Keratinocyte (primary cell): ENCODE measurements around the gene TMEM131. TPM values are rescaled to one million over a fixed set of nuclear protein-coding genes. Genes with fewer than 3 reads are reported as not detected.
A peak's percentile ranks its signal among the peaks of the same experiment; 100 is the strongest.

Experiments used
- DNase-seq: peaks from one replicate; pipeline ENCODE4 v3.0.0-alpha.2; 2011; ENCODE audit warnings: low read depth, missing footprints, low spot score
- FAIRE-seq: peaks from 2 replicates; lab custom pipeline; 2011; peaks lifted over from hg19 to GRCh38; lab: Jason Lieb, UNC
- H2AFZ ChIP-seq: 2 replicates; pipeline ENCODE4 v1.6.0; 2012; ENCODE audit warnings: low read length, control low read depth, inconsistent platforms; ENCODE audit not compliant: control insufficient read depth
- H3K27ac ChIP-seq: 2 replicates; pipeline ENCODE4 v1.5.1; 2011; ENCODE audit warnings: low read length; ENCODE audit not compliant: control insufficient read depth, insufficient read depth
- H3K27me3 ChIP-seq: 3 replicates; pipeline ENCODE4 v1.6.0; 2011; ENCODE audit warnings: low read length; ENCODE audit not compliant: control insufficient read depth, insufficient read depth; ENCODE audit errors: extremely low read depth
- H3K36me3 ChIP-seq, 2 experiments: 2 replicates in 1 of 2; 3 replicates in 1 of 2; pipeline ENCODE4 v1.5.1; 2011; ENCODE audit warnings: low read length in 2 of 2, mild to moderate bottlenecking in 1 of 2; ENCODE audit not compliant: control insufficient read depth in 2 of 2, insufficient read depth in 2 of 2; ENCODE audit errors: extremely low read depth in 1 of 2
- H3K4me1 ChIP-seq: 3 replicates; pipeline ENCODE4 v1.5.1; 2011; ENCODE audit warnings: low read length; ENCODE audit not compliant: control insufficient read depth, insufficient read depth; ENCODE audit errors: extremely low read depth
- H3K4me2 ChIP-seq: 3 replicates; pipeline ENCODE4 v1.6.0; 2011; ENCODE audit warnings: low read depth, low read length; ENCODE audit not compliant: control insufficient read depth, insufficient read depth; ENCODE audit errors: extremely low read depth
- H3K4me3 ChIP-seq, 3 experiments: fragments of 200-600 bp in 1 of 3; sonication (generic) in 1 of 3; 2 replicates in 2 of 3; 3 replicates in 1 of 3; pipeline ENCODE4 v1.5.1; 2011 to 2016; ENCODE audit warnings: low read length in 3 of 3, mild to moderate bottlenecking in 3 of 3, control low read depth in 2 of 3, inconsistent platforms in 1 of 3, low read depth in 1 of 3, mixed read lengths in 1 of 3, mixed run types in 1 of 3, moderate library complexity in 1 of 3; ENCODE audit not compliant: control insufficient read depth in 2 of 3, insufficient read depth in 2 of 3; ENCODE audit errors: extremely low read depth in 1 of 3
- H3K79me2 ChIP-seq: 2 replicates; pipeline ENCODE4 v1.6.0; 2012; ENCODE audit warnings: low read length; ENCODE audit not compliant: control insufficient read depth, insufficient read depth
- H3K9ac ChIP-seq: 3 replicates; pipeline ENCODE4 v1.6.0; 2011; ENCODE audit warnings: low read length; ENCODE audit not compliant: control insufficient read depth, insufficient read depth; ENCODE audit errors: extremely low read depth
- H3K9me1 ChIP-seq: 3 replicates; pipeline ENCODE4 v1.6.0; 2011; ENCODE audit warnings: low read length; ENCODE audit not compliant: control insufficient read depth, insufficient read depth; ENCODE audit errors: extremely low read depth
- H3K9me3 ChIP-seq: 2 replicates; pipeline ENCODE4 v1.5.1; 2012; ENCODE audit warnings: low read depth, low read length; ENCODE audit not compliant: control insufficient read depth
- H4K20me1 ChIP-seq: 3 replicates; pipeline ENCODE4 v1.6.0; 2011; ENCODE audit warnings: low read length; ENCODE audit not compliant: control insufficient read depth, insufficient read depth; ENCODE audit errors: extremely low read depth
- EZH2 ChIP-seq: IDR thresholded peaks from one replicate; pipeline ENCODE4 v1.6.1; 2012; ENCODE audit warnings: inconsistent platforms, mild to moderate bottlenecking, low read length, moderate library complexity
- dilution Hi-C: fragments of 300-500 bp; cut with MboI; formaldehyde crosslinking; loops from one replicate; pipeline ENCODE4 v1.7.0; 2020; ENCODE audit warnings: low sequenced_read_pairs; ENCODE audit not compliant: extremely low pct_ligation_motif_present
- polyA plus RNA-seq, 5 experiments: library from polyadenylated mRNA; depleted of rRNA in 3 of 5; stranded (reverse) in 3 of 5; stranded (forward) in 1 of 5; unstranded in 1 of 5; fragments of >200 nt; gene quantifications; 1 replicate in 1 of 5; 2 replicates in 3 of 5; 3 replicates in 1 of 5; pipeline versions ENCODE4 v1.2.1 to v1.2.3, GENCODE V29; 2011 to 2012; ENCODE audit warnings: missing spikeins in 2 of 5, low read depth in 1 of 5, low replicate concordance in 1 of 5
- TF ChIP-seq, protein P1 (sequence below), 3 experiments: IDR thresholded peaks in 1 of 3; conservative IDR thresholded peaks in 1 of 3; optimal IDR thresholded peaks in 1 of 3; 2 replicates in 2 of 3; 3 replicates in 1 of 3; pipeline versions ENCODE3 to v1.5.1; 2011; ENCODE audit warnings: low read length in 3 of 3, mild to moderate bottlenecking in 3 of 3, moderate library complexity in 2 of 3, control low read depth in 1 of 3, inconsistent platforms in 1 of 3; ENCODE audit not compliant: insufficient read depth in 2 of 3; ENCODE audit errors: extremely low read depth in 1 of 3

TMEM131 gene
- polyA plus RNA-seq, 1 donor (not counting 4 experiments of a cell fraction or from before 2014, with no cell fraction given): 25.5 TPM

DNA sequence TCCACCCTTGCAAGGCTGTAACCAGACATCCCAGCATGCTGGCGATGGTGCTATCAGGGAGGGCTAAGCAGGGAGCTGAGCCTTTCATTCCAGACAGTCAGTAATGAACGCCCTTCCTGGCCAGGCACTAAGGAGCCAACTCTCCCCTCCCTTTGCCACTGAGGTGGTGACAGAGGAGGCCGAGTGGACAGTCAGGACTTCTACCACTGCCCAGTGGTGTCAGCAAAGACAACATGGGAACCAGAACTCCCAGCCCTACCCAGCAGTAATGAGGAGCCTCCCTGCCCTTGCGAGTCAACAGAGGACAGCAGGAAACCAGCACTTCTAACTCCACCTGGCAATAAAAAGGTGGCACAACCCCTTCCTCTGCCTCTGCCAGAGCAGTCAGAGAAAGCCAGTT is 213.8 kb downstream of the TMEM131 start:
- H3K9ac ChIP-seq: no peak overlapping the region

DNA sequence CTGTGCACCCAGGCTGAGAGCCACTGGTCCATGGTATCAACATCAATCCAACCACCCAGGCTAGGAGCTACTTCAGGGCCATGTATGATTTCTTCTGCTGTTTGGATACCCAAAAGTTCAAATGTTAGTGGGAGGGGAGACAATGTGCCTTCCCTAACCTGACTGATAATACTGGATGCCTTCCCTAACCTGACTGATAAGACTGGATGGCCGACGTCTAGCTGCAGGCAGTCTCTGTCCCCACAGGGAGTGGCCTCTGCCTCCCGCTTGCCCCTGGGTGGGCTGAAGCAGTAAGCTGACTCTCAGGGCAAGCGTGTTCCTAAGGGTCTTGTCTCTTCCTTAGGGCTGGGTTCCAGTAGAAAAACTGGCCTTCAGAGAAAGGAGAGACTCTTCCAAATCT is 216.6 kb downstream of the TMEM131 start:
- dilution Hi-C loops: no loop called here
- no peak overlapping the region for H3K27ac ChIP-seq
- TF ChIP-seq EZH2: no peak
- TF ChIP-seq, protein P1, sequence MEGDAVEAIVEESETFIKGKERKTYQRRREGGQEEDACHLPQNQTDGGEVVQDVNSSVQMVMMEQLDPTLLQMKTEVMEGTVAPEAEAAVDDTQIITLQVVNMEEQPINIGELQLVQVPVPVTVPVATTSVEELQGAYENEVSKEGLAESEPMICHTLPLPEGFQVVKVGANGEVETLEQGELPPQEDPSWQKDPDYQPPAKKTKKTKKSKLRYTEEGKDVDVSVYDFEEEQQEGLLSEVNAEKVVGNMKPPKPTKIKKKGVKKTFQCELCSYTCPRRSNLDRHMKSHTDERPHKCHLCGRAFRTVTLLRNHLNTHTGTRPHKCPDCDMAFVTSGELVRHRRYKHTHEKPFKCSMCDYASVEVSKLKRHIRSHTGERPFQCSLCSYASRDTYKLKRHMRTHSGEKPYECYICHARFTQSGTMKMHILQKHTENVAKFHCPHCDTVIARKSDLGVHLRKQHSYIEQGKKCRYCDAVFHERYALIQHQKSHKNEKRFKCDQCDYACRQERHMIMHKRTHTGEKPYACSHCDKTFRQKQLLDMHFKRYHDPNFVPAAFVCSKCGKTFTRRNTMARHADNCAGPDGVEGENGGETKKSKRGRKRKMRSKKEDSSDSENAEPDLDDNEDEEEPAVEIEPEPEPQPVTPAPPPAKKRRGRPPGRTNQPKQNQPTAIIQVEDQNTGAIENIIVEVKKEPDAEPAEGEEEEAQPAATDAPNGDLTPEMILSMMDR (optimal IDR thresholded peaks at IDR 0.05 in 1 of 3, IDR thresholded peaks at IDR 0.05 in 1 of 3, conservative IDR thresholded peaks at IDR 0.05 in 1 of 3; ENCODE audit: extremely low read depth in 1 of 3, insufficient read depth in 2 of 3, low read length in 3 of 3): no peak
- H3K9me1 ChIP-seq: no peaks in the 10 kb centered on the region
- H3K79me2 ChIP-seq: no peaks in the 10 kb centered on the region
- no peaks in the 10 kb centered on the region for H4K20me1 ChIP-seq
- FAIRE-seq (no peak), DNase-seq (no peak)
- no peak overlapping the region for H3K4me3 ChIP-seq
- no peak overlapping the region for H2AFZ ChIP-seq
- H3K4me1 ChIP-seq: no peaks in the 10 kb centered on the region
- H3K27me3 ChIP-seq: no peaks in the 10 kb centered on the region
- no peaks in the 10 kb centered on the region for H3K9me3 ChIP-seq
- no peak overlapping the region for H3K4me2 ChIP-seq
- no peak overlapping the region for H3K9ac ChIP-seq
- peaks cover 9 to 15% of the 10 kb centered on the region in 2 experiments for H3K36me3 ChIP-seq

More for the DNA sequence above, 213.8 kb downstream of the TMEM131 start:
- H2AFZ ChIP-seq: no peak overlapping the region
- H3K36me3 ChIP-seq: peaks cover 3 to 7% of the 10 kb centered on the region in 2 experiments
- no peak for TF ChIP-seq EZH2
- TF ChIP-seq, protein P1 (optimal IDR thresholded peaks at IDR 0.05 in 1 of 3, IDR thresholded peaks at IDR 0.05 in 1 of 3, conservative IDR thresholded peaks at IDR 0.05 in 1 of 3; ENCODE audit: extremely low read depth in 1 of 3, insufficient read depth in 2 of 3, low read length in 3 of 3): no peak
- H4K20me1 ChIP-seq: no peaks in the 10 kb centered on the region
- no peaks in the 10 kb centered on the region for H3K27me3 ChIP-seq
- no peak overlapping the region for H3K4me3 ChIP-seq
- no peak overlapping the region for H3K4me2 ChIP-seq
- peak; percentile 5 for FAIRE-seq
- dilution Hi-C loops: no loop called here
- DNase-seq: no peak
- no peaks in the 10 kb centered on the region for H3K9me1 ChIP-seq
- H3K9me3 ChIP-seq: no peaks in the 10 kb centered on the region
- H3K27ac ChIP-seq: no peak overlapping the region
- no peaks in the 10 kb centered on the region for H3K4me1 ChIP-seq
- H3K79me2 ChIP-seq: no peaks in the 10 kb centered on the region
